ENCODE results near the gene PPP3CA. TPM values are rescaled to one million over a fixed set of nuclear protein-coding genes. Genes with fewer than 3 reads are reported as not detected.

The PPP3CA gene
- total and polyA plus RNA-seq, 2 experiments from 2014 or later, result 27.0 to 45.2 TPM

DNA sequence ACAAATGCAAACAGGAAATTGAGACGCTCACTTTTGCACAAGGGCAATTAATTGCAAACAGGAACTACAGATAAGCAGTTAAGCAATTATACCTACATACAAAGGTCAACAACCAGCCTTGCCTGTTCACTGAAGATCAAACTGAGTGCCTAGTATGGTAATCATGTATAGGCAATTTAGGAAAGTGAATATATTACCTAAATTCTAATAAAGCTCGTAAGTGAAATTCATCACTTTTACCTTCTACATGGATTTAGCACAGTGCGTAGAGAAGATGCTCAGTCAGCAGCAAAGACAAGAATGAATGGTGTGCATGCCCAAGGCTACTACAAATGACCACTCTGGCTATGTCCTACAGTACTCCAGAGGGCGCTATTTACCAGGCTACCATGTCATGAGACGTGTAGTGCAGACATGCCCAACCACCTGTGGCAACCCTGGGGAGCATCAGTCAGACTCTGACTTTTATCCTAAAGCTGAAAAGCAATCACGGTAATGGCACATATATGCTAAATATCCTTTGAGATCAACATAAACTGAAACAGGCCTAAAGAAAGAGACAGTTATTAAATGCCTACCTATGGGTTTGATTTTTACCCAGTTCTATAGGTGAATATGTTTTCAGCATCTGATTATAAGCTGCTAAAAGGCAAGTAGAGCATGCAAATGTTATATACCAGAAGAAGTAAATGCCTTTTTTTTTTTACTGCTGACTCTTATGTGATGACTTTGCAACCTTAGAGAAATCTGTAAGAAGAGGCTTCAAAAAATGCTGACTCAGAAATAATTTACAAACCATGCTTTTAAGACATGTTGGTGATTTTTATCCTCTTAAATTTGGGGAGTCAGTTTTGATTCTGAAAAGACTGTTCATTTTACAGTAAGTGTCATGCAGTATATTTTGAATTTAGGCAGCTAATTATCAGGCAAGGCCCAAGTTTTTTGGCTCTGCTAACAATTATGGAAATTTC, 178.0 kb downstream of the PPP3CA start:
- H3K27ac ChIP-seq (ENCODE audit: low read depth), result no peak overlapping the region
- no peak overlapping the region for H3K4me2 ChIP-seq
- no peaks in the 10 kb centered on the region for H4K20me1 ChIP-seq (replicated peaks; ENCODE audit: insufficient read depth)
- no peaks in the 10 kb centered on the region for H3K27me3 ChIP-seq (ENCODE audit: insufficient read depth)
- H3F3A ChIP-seq (replicated peaks; ENCODE audit: low read depth), result no peaks in the 10 kb centered on the region
- Mint-ChIP-seq H3K36me3 (ENCODE audit: low read depth) (no peaks in the 10 kb centered on the region), H3K9me3 (no peaks in the 10 kb centered on the region), H3K27ac (no peak overlapping the region), H3K4me3 (no peak overlapping the region), H3K27me3 (ENCODE audit: insufficient read depth, low read depth, poor library complexity) (no peaks in the 10 kb centered on the region), H3K4me1 (peaks cover 36% of the 10 kb centered on the region)
- H3K9me2 ChIP-seq (ENCODE audit: insufficient read depth), result no peaks in the 10 kb centered on the region
- no peaks in the 10 kb centered on the region; the same call in 1 of the 2 replicates for H3K4me1 ChIP-seq (ENCODE audit: insufficient read depth)
- no peaks in the 10 kb centered on the region; the same call in none of the 2 replicates for H3K79me2 ChIP-seq (replicated peaks; ENCODE audit: insufficient read depth)
- DNase-seq (ENCODE audit: low spot score), result peak; percentile 95
- H3K36me3 ChIP-seq (ENCODE audit: insufficient read depth), result no peaks in the 10 kb centered on the region
- H2AFZ ChIP-seq, result no peak overlapping the region
- H3K4me3 ChIP-seq, result no peak overlapping the region
- ATAC-seq, result peak; percentile 100
- TF ChIP-seq, protein P1, sequence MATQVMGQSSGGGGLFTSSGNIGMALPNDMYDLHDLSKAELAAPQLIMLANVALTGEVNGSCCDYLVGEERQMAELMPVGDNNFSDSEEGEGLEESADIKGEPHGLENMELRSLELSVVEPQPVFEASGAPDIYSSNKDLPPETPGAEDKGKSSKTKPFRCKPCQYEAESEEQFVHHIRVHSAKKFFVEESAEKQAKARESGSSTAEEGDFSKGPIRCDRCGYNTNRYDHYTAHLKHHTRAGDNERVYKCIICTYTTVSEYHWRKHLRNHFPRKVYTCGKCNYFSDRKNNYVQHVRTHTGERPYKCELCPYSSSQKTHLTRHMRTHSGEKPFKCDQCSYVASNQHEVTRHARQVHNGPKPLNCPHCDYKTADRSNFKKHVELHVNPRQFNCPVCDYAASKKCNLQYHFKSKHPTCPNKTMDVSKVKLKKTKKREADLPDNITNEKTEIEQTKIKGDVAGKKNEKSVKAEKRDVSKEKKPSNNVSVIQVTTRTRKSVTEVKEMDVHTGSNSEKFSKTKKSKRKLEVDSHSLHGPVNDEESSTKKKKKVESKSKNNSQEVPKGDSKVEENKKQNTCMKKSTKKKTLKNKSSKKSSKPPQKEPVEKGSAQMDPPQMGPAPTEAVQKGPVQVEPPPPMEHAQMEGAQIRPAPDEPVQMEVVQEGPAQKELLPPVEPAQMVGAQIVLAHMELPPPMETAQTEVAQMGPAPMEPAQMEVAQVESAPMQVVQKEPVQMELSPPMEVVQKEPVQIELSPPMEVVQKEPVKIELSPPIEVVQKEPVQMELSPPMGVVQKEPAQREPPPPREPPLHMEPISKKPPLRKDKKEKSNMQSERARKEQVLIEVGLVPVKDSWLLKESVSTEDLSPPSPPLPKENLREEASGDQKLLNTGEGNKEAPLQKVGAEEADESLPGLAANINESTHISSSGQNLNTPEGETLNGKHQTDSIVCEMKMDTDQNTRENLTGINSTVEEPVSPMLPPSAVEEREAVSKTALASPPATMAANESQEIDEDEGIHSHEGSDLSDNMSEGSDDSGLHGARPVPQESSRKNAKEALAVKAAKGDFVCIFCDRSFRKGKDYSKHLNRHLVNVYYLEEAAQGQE (IDR thresholded peaks at IDR 0.05; ENCODE audit: unreplicated experiment), result no peak
- TF ChIP-seq CREB1 (CRISPR knock-in tag; IDR thresholded peaks at IDR 0.05; ENCODE audit: low read depth) (peak; percentile 57), EZH2phosphoT487 (IDR thresholded peaks at IDR 0.05; ENCODE audit: unreplicated experiment) (no peak), NANOG (IDR thresholded peaks at IDR 0.05; ENCODE audit: borderline replicate concordance) (no peak), ZNF331 (CRISPR knock-in tag; IDR thresholded peaks at IDR 0.05; ENCODE audit: low read depth) (no peak), JUNB (IDR thresholded peaks at IDR 0.05; ENCODE audit: unreplicated experiment) (no peak)
- TF ChIP-seq, protein P2, sequence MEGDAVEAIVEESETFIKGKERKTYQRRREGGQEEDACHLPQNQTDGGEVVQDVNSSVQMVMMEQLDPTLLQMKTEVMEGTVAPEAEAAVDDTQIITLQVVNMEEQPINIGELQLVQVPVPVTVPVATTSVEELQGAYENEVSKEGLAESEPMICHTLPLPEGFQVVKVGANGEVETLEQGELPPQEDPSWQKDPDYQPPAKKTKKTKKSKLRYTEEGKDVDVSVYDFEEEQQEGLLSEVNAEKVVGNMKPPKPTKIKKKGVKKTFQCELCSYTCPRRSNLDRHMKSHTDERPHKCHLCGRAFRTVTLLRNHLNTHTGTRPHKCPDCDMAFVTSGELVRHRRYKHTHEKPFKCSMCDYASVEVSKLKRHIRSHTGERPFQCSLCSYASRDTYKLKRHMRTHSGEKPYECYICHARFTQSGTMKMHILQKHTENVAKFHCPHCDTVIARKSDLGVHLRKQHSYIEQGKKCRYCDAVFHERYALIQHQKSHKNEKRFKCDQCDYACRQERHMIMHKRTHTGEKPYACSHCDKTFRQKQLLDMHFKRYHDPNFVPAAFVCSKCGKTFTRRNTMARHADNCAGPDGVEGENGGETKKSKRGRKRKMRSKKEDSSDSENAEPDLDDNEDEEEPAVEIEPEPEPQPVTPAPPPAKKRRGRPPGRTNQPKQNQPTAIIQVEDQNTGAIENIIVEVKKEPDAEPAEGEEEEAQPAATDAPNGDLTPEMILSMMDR (conservative IDR thresholded peaks at IDR 0.05; ENCODE audit: low read depth in 2 of 2), result peak; percentile 92 to 99

DNA sequence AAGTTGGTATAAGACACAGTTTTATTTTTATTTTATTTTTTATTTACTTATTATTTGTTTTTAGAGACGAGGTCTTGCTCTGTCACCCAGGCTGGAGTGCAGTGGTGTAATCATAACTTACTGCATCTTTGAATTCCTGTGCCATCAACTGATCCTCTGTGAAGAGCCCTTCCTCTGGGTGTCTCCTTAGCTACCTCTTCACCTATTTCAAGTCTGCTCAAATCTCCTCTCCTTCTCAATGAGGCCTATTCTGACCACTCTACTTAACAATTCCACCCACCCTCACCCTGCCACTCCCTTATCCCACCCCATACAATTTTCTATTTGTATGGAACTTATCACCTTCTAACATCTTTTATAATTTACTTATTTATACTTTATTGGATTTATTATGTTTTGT, 183.4 kb downstream of the PPP3CA start:
- TF ChIP-seq ZNF331 (CRISPR knock-in tag; IDR thresholded peaks at IDR 0.05; ENCODE audit: low read depth) (no peak), EZH2phosphoT487 (IDR thresholded peaks at IDR 0.05; ENCODE audit: unreplicated experiment) (no peak)
- TF ChIP-seq, protein P1 (IDR thresholded peaks at IDR 0.05; ENCODE audit: unreplicated experiment), result no peak
- no peak overlapping the region for H3K4me3 Mint-ChIP-seq
- Histone ChIP-seq H3K4me1 (ENCODE audit: insufficient read depth) (no peaks in the 10 kb centered on the region), H3K9me2 (ENCODE audit: insufficient read depth) (no peaks in the 10 kb centered on the region), H3K79me2 (replicated peaks; ENCODE audit: insufficient read depth) (no peaks in the 10 kb centered on the region; the same call in 1 of the 2 replicates), H3K4me2 (no peak overlapping the region), H3F3A (replicated peaks; ENCODE audit: low read depth) (no peaks in the 10 kb centered on the region), H3K27ac (ENCODE audit: low read depth) (no peak overlapping the region), H4K20me1 (replicated peaks; ENCODE audit: insufficient read depth) (no peaks in the 10 kb centered on the region), H2AFZ (no peak overlapping the region), H3K36me3 (ENCODE audit: insufficient read depth) (no peaks in the 10 kb centered on the region), H3K4me3 (no peak overlapping the region), H3K27me3 (ENCODE audit: insufficient read depth) (no peaks in the 10 kb centered on the region)
- H3K36me3 Mint-ChIP-seq (ENCODE audit: low read depth), result no peaks in the 10 kb centered on the region
- DNase-seq (ENCODE audit: low spot score), result no peak
- H3K9me3 Mint-ChIP-seq, result no peaks in the 10 kb centered on the region
- no peak overlapping the region for H3K27ac Mint-ChIP-seq
- H3K4me1 Mint-ChIP-seq, result peaks cover 12% of the 10 kb centered on the region
- ATAC-seq, result no peak
- H3K27me3 Mint-ChIP-seq (ENCODE audit: insufficient read depth, low read depth, poor library complexity), result peaks cover 2% of the 10 kb centered on the region
